ENCODE results near the gene UGT8. TPM values are rescaled to one million over a fixed set of nuclear protein-coding genes. Genes with fewer than 3 reads are reported as not detected.
"Not testable (repeated sequence)": the region's sequence is repeated elsewhere in the genome, so short reads cannot be mapped to it uniquely, and the experiment has no call there.

UGT8 gene
- total RNA-seq, 2 experiments from 2014 or later: 17.5 to 18.5 TPM

- CTCF ChIA-PET (ENCODE audit: unreplicated experiment): interaction anchor here (0.6 to 1.4 kb wide), 2 partner anchors 12 to 34 kb away, joined by 3 read pairs; no protein-coding TSS in a partner anchor
- no peak for DNase-seq (ENCODE audit: low spot score)
- H3K4me2 ChIP-seq (ENCODE audit: low read length): no peak overlapping the region
- H3K4me3 ChIP-seq (ENCODE audit: low read depth, low read length, poor library complexity, severe bottlenecking): no peak overlapping the region
- no peak for TF ChIP-seq EZH2phosphoT487 (IDR thresholded peaks at IDR 0.05; ENCODE audit: borderline replicate concordance, low read depth, low read length)
- no peak for TF ChIP-seq CTCF (conservative IDR thresholded peaks at IDR 0.05; ENCODE audit: low read length)
- H4K20me1 ChIP-seq (ENCODE audit: insufficient read depth, low read length): peaks cover 8% of the 10 kb centered on the region
- no peaks in the 10 kb centered on the region; the same call in 1 of the 2 replicates for H3K36me3 ChIP-seq (ENCODE audit: insufficient read depth, low read length)
- no peaks in the 10 kb centered on the region for H3K9me3 ChIP-seq (ENCODE audit: low read length)
- H3K79me2 ChIP-seq (ENCODE audit: insufficient read depth, low read depth, low read length): peaks cover 38% of the 10 kb centered on the region
- no peaks in the 10 kb centered on the region for H3K9me2 ChIP-seq (ENCODE audit: insufficient read depth, low read length)
- no peak overlapping the region for H2AFZ ChIP-seq (ENCODE audit: low read length)
- BruUV-seq (replicated peaks): no TSS peak
- peaks cover 13% of the 10 kb centered on the region for H3K4me1 ChIP-seq (ENCODE audit: insufficient read depth, low read length, poor library complexity, severe bottlenecking)
- intact Hi-C loops (cut with micrococcal nuclease; ENCODE audit: unreplicated experiment): no loop called here
- POLR2A ChIA-PET: interaction anchor here (0.6 to 2.4 kb wide), 8 partner anchors 8 to 79 kb away, joined by 3 to 10 read pairs (median 6); partner anchors contain the start of gene UGT8
- no peak overlapping the region for H3K27ac ChIP-seq (ENCODE audit: low read depth, low read length, poor library complexity, severe bottlenecking)
Observed at GRCh38 chr4:114615435-114615834, 16.8 kb downstream of the UGT8 start.

GRCh38 chr4:114616036-114616435, 17.4 kb downstream of the UGT8 start:
- POLR2A ChIA-PET: interaction anchor here (0.6 to 2.4 kb wide), 5 partner anchors 9 to 79 kb away, joined by 3 to 10 read pairs (median 4); no protein-coding TSS in a partner anchor
- H2AFZ ChIP-seq (ENCODE audit: low read length); H3K4me2 ChIP-seq (ENCODE audit: low read length); CTCF ChIA-PET (ENCODE audit: unreplicated experiment); intact Hi-C loops (cut with micrococcal nuclease; ENCODE audit: unreplicated experiment); H3K9me3 ChIP-seq (ENCODE audit: low read length); H3K27ac ChIP-seq (ENCODE audit: low read depth, low read length, poor library complexity, severe bottlenecking); H4K20me1 ChIP-seq (ENCODE audit: insufficient read depth, low read length); H3K4me3 ChIP-seq (ENCODE audit: low read depth, low read length, poor library complexity, severe bottlenecking); H3K36me3 ChIP-seq (ENCODE audit: insufficient read depth, low read length); DNase-seq (ENCODE audit: low spot score); H3K9me2 ChIP-seq (ENCODE audit: insufficient read depth, low read length); BruUV-seq (replicated peaks): not testable (repeated sequence)
- peaks cover 32% of the 10 kb centered on the region for H3K79me2 ChIP-seq (ENCODE audit: insufficient read depth, low read depth, low read length)
- peaks cover 13% of the 10 kb centered on the region for H3K4me1 ChIP-seq (ENCODE audit: insufficient read depth, low read length, poor library complexity, severe bottlenecking)

GRCh38 chr4:114626196-114626595, 27.6 kb downstream of the UGT8 start:
- H3K4me3 ChIP-seq (ENCODE audit: low read depth, low read length, poor library complexity, severe bottlenecking): no peak overlapping the region
- H3K27ac ChIP-seq (ENCODE audit: low read depth, low read length, poor library complexity, severe bottlenecking): no peak overlapping the region
- no TSS peak for BruUV-seq (replicated peaks)
- H3K79me2 ChIP-seq (ENCODE audit: insufficient read depth, low read depth, low read length): peaks cover 29% of the 10 kb centered on the region; the same call in 1 of the 2 replicates
- no peak overlapping the region for H2AFZ ChIP-seq (ENCODE audit: low read length)
- TF ChIP-seq CTCF (conservative IDR thresholded peaks at IDR 0.05; ENCODE audit: low read length): no peak
- TF ChIP-seq EZH2phosphoT487 (IDR thresholded peaks at IDR 0.05; ENCODE audit: borderline replicate concordance, low read depth, low read length): no peak
- peaks cover 30% of the 10 kb centered on the region for H3K36me3 ChIP-seq (ENCODE audit: insufficient read depth, low read length)
- H3K9me3 ChIP-seq (ENCODE audit: low read length): no peaks in the 10 kb centered on the region
- no peaks in the 10 kb centered on the region; the same call in 1 of the 2 replicates for H3K9me2 ChIP-seq (ENCODE audit: insufficient read depth, low read length)
- ChIA-PET POLR2A (interaction anchor here (1.0 kb wide), 1 partner anchor 19 kb away, joined by 3 read pairs; no protein-coding TSS in a partner anchor), CTCF (ENCODE audit: unreplicated experiment) (no interaction called here)
- intact Hi-C loops (cut with micrococcal nuclease; ENCODE audit: unreplicated experiment): no loop called here
- no peaks in the 10 kb centered on the region for H3K4me1 ChIP-seq (ENCODE audit: insufficient read depth, low read length, poor library complexity, severe bottlenecking)
- DNase-seq (ENCODE audit: low spot score): no peak
- no peak overlapping the region for H3K4me2 ChIP-seq (ENCODE audit: low read length)
- H4K20me1 ChIP-seq (ENCODE audit: insufficient read depth, low read length): peaks cover 4% of the 10 kb centered on the region; the same call in 1 of the 2 replicates
